HepG2 (cell line): ENCODE results near the gene LBR. TPM values are rescaled to one million over a fixed set of nuclear protein-coding genes. Genes with fewer than 3 reads are reported as not detected.

Experiments
- ATAC-seq: fragments of 200-7000 bp; cut with Tn5 transposase; 3 replicates; pipeline ENCODE4 v1.9.1; 2020; ENCODE audit warnings: mild to moderate bottlenecking, moderate library complexity
- BruUV-seq: library from RNA; stranded (reverse); fragments of 400-500 nt; replicated peaks from 2 replicates; lab custom pipeline; 2021; lab: Mats Ljungman, UMichigan
- CTCF ChIA-PET: fragments of 300-600 bp; formaldehyde crosslinking; extraction: SDS; loops from one replicate; lab custom pipeline; 2021; ENCODE audit warnings: low total read pairs, inconsistent platforms, low intra/inter-chr PET ratio; lab: Yijun Ruan, JAX
- POLR2A ChIA-PET: fragments of 350-600 bp; sonication (Branson Sonifier 250); formaldehyde crosslinking; loops from one replicate; lab custom pipeline; 2020; ENCODE audit warnings: antibody characterized with exemption, inconsistent platforms; lab: Yijun Ruan, JAX
- DNase-seq: peaks from one replicate; pipeline ENCODE4 v3.0.0-alpha.2; 2015; ENCODE audit warnings: low spot score
- FAIRE-seq: peaks from 3 replicates; lab custom pipeline; 2011; peaks lifted over from hg19 to GRCh38; lab: Jason Lieb, UNC
- H2AFZ ChIP-seq: one replicate; pipeline ENCODE4 v1.6.1; 2011; ENCODE audit warnings: low read length, inconsistent platforms
- H3K27ac ChIP-seq: fragments of 300-600 bp; 3 replicates; pipeline ENCODE4 v1.8.0; 2011; ENCODE audit warnings: mixed run types, mild to moderate bottlenecking, mixed read lengths, low read length, inconsistent platforms; ENCODE audit not compliant: insufficient read depth; ENCODE audit errors: extremely low read length
- H3K27me3 ChIP-seq, 2 experiments: fragments of 200-600 bp in 1 of 2; 2 replicates in 1 of 2; 3 replicates in 1 of 2; pipeline versions ENCODE4 v1.6.0 to v1.8.0; 2011; ENCODE audit warnings: low read length in 2 of 2, mild to moderate bottlenecking in 2 of 2, moderate library complexity in 2 of 2, inconsistent platforms in 1 of 2; ENCODE audit not compliant: insufficient read depth in 2 of 2, control insufficient read depth in 1 of 2
- H3K36me3 ChIP-seq, 2 experiments: fragments of 200-600 bp in 1 of 2; replicated peaks in 1 of 2; 2 replicates in 1 of 2; 3 replicates in 1 of 2; pipeline versions ENCODE4 v1.5.1 to v1.8.0; 2011; ENCODE audit warnings: low read length in 2 of 2, inconsistent platforms in 1 of 2; ENCODE audit not compliant: insufficient read depth in 2 of 2, control insufficient read depth in 1 of 2
- H3K4me1 ChIP-seq: 2 replicates; pipeline ENCODE4 v1.5.1; 2012; ENCODE audit warnings: low read length, inconsistent platforms; ENCODE audit not compliant: insufficient read depth
- H3K4me2 ChIP-seq: 2 replicates; pipeline ENCODE4 v1.6.0; 2011; ENCODE audit warnings: low read depth, low read length, inconsistent platforms
- H3K4me3 ChIP-seq, 3 experiments: fragments of 200-600 bp in 1 of 3; sonication (generic), shearing (Covaris generic) in 1 of 3; replicated peaks in 1 of 3; 2 replicates each; pipeline ENCODE4 v1.5.1; 2011 to 2016; ENCODE audit warnings: low read length in 3 of 3, inconsistent platforms in 2 of 3, low read depth in 2 of 3, mild to moderate bottlenecking in 2 of 3, control low read depth in 1 of 3, mixed read lengths in 1 of 3; ENCODE audit not compliant: insufficient read depth in 1 of 3
- H3K79me2 ChIP-seq: one replicate; pipeline ENCODE4 v1.6.1; 2011; ENCODE audit warnings: low read length, inconsistent platforms; ENCODE audit not compliant: insufficient read depth
- H3K9ac ChIP-seq: 2 replicates; pipeline ENCODE4 v1.6.0; 2011; ENCODE audit warnings: mild to moderate bottlenecking, low read depth, low read length, inconsistent platforms; ENCODE audit not compliant: insufficient read depth
- H3K9me3 ChIP-seq: 2 replicates; pipeline ENCODE4 v1.5.1; 2012; ENCODE audit warnings: mild to moderate bottlenecking, low read length
- H4K20me1 ChIP-seq: 2 replicates; pipeline ENCODE4 v1.6.0; 2011; ENCODE audit warnings: inconsistent platforms, mild to moderate bottlenecking, low read length, moderate library complexity; ENCODE audit not compliant: insufficient read depth
- REXO4 ChIP-seq: sonication (generic); formaldehyde crosslinking; IDR thresholded peaks from 2 replicates; pipeline ENCODE4 v1.8.0; 2022; ENCODE audit warnings: missing genetic modification reagents, mild to moderate bottlenecking, borderline replicate concordance
- ZNF138 ChIP-seq: sonication (generic); formaldehyde crosslinking; IDR thresholded peaks from 2 replicates; pipeline ENCODE4 v1.5.0; 2020; ENCODE audit warnings: mild to moderate bottlenecking, low read depth, missing genetic modification reagents
- ZNF574 ChIP-seq: sonication (generic); formaldehyde crosslinking; IDR thresholded peaks from 2 replicates; pipeline ENCODE4 v1.4.0; 2020; ENCODE audit warnings: missing genetic modification reagents
- ZNF777 ChIP-seq: sonication (generic); formaldehyde crosslinking; IDR thresholded peaks from 2 replicates; pipeline ENCODE4 v1.4.0; 2020; ENCODE audit warnings: missing genetic modification reagents
- WGBS: methylation state at CpG from one replicate; pipeline ENCODE4 v1.1.6; 2017; ENCODE audit warnings: low lambda C conversion rate; 5-methylcytosine and 5-hydroxymethylcytosine counted together
- in situ Hi-C: cut with HindIII; loops from 2 replicates; pipeline ENCODE4 v1.10.0; 2017; ENCODE audit warnings: low pct_unique_long_range_greater_than_20kb; ENCODE audit not compliant: extremely low pct_ligation_motif_present
- intact Hi-C: fragments of 100-400 bp; cut with micrococcal nuclease; formaldehyde crosslinking; loops from one replicate; pipeline ENCODE4 v1.10.0; 2022; ENCODE audit not compliant: unreplicated experiment
- polyA plus RNA-seq, 8 experiments: library from polyadenylated mRNA; depleted of rRNA in 3 of 8; stranded (reverse) in 7 of 8; unstranded in 1 of 8; fragments of >200 nt; fragmentation: Illumina TruSeq in 4 of 8; extraction: Trizol in 4 of 8; gene quantifications; 2 replicates each; pipeline versions ENCODE4 v1.2.1 to v1.2.3, GENCODE V29; 2011 to 2016; ENCODE audit warnings: low read depth in 4 of 8, missing spikeins in 1 of 8, mixed read lengths in 1 of 8; ENCODE audit not compliant: insufficient read depth in 1 of 8
- total RNA-seq, 5 experiments: library from RNA; depleted of rRNA; stranded (reverse); fragments of >200 nt; fragmentation: Illumina TruSeq; extraction: Trizol; gene quantifications; 2 replicates each; pipeline ENCODE4 v1.2.3, GENCODE V29; 2016; ENCODE audit warnings: low read depth in 1 of 5
- TF ChIP-seq, protein P1 (sequence below): sonication (generic); formaldehyde crosslinking; conservative IDR thresholded peaks from 2 replicates; pipeline ENCODE4 v1.4.0; 2020; ENCODE audit warnings: missing genetic modification reagents

The LBR gene
- total and polyA plus RNA-seq, 2 of the 13 experiments (the other 11 are each of a cell fraction or from before 2014, with no cell fraction given): 38.9 to 76.7 TPM

DNA sequence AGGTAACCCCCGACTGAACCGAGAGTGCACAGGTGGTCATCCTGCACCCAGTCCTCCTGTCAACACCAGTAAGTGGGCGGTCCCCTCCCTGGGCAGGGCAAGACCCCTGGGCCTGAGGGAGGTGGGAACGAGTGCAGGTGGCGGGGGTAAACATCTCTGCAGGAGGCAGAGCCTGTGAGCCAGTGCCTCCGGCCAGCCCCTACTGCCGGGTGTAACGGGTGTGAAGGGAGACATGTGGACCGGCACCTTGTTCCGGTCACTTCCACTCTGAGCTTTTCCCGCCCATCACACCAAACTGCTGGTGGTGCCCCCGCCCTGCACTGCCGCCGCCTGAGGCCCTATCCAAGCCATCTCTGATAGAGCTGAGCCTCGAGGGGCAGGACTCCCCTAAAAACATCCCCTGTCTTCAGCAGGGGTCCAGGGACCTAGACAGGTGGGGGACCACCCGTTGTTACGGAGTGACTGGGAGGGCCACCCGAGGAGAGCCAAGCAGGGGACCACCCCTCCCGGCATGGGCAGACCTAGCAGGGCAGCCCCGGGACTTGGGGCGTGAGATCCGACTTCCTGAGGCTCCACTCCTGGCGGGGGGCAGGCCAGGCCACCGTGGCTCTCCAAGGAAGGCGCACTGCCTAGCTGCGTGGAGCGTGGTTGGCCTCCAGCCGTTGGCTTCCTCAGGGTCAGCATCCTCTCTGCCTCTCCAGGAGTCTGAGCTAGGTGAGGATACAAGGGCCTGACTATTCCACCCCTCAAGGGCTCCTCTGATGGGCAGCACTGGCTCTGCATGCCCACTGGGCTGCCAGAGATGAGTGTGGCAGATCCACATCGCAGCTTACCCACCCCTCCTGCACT, 43.8 kb upstream of the LBR start (continued):
- no peak for TF ChIP-seq ZNF574 (CRISPR knock-in tag)
- TF ChIP-seq, protein P1, sequence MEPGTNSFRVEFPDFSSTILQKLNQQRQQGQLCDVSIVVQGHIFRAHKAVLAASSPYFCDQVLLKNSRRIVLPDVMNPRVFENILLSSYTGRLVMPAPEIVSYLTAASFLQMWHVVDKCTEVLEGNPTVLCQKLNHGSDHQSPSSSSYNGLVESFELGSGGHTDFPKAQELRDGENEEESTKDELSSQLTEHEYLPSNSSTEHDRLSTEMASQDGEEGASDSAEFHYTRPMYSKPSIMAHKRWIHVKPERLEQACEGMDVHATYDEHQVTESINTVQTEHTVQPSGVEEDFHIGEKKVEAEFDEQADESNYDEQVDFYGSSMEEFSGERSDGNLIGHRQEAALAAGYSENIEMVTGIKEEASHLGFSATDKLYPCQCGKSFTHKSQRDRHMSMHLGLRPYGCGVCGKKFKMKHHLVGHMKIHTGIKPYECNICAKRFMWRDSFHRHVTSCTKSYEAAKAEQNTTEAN (CRISPR knock-in tag): no peak
- no peak for TF ChIP-seq REXO4 (CRISPR knock-in tag)

- H3K4me2 ChIP-seq: no peak overlapping the region
- TF ChIP-seq ZNF777 (0 out of 2 replicates have a peak, but pooled peaks have one; percentile 22), ZNF138 (no peak)
- TF ChIP-seq, all 625 proteins: peak for 1
- BruUV-seq: no TSS peak
- Histone ChIP-seq H2AFZ (no peak overlapping the region), H3K4me3 (no peak overlapping the region), H3K36me3 (no peaks in the 10 kb centered on the region), H3K79me2 (no peaks in the 10 kb centered on the region), H3K27me3 (no peaks in the 10 kb centered on the region; a peak in 2 of 5 replicates), H3K27ac (no peak overlapping the region), H3K9me3 (no peaks in the 10 kb centered on the region), H4K20me1 (no peaks in the 10 kb centered on the region), H3K9ac (no peak overlapping the region), H3K4me1 (peaks cover 20% of the 10 kb centered on the region)
- CTCF ChIA-PET: no interaction called here
- POLR2A ChIA-PET: no interaction called here
- DNase-seq (no peak), ATAC-seq (no peak), FAIRE-seq (no peak)
- 49% methylated on average over 2 of the region's 8 CpGs for WGBS
- in situ Hi-C loops (no loop called here), intact Hi-C loops (no loop called here)
Observed at GRCh38 chr1:225471109-225471452, 43.2 kb upstream of the LBR start.
